Endothelial cell of umbilical vein (primary cell): ENCODE results near the gene KIRREL2.

Source experiments
- CTCF ChIP-seq, 2 donors: IDR thresholded peaks; 1 replicate in 1 of 2; 2 replicates in 1 of 2; pipeline ENCODE4 v1.5.1; 2011; ENCODE audit warnings: low read length in 2 of 2, mild to moderate bottlenecking in 2 of 2, moderate library complexity in 2 of 2, control low read depth in 1 of 2, inconsistent platforms in 1 of 2, low read depth in 1 of 2; ENCODE audit not compliant: insufficient read depth in 1 of 2; ENCODE audit errors: extremely low read depth in 1 of 2
- EZH2 ChIP-seq: IDR thresholded peaks from 2 replicates; pipeline ENCODE4 v1.6.1; 2012; ENCODE audit warnings: borderline replicate concordance, low read depth, mild to moderate bottlenecking, moderate library complexity, low read length, inconsistent platforms; ENCODE audit not compliant: severe bottlenecking
- POLR2A ChIP-seq: IDR thresholded peaks from 2 replicates; pipeline ENCODE4 v1.6.1; 2012; ENCODE audit warnings: low read depth, mild to moderate bottlenecking, control low read depth, low read length
- POLR2AphosphoS5 ChIP-seq: IDR thresholded peaks from 2 replicates; pipeline ENCODE4 v1.6.1; 2012; ENCODE audit warnings: low read depth, mild to moderate bottlenecking, control low read depth, low read length, moderate library complexity; ENCODE audit not compliant: insufficient read depth

- TF ChIP-seq POLR2A (no peak), CTCF (IDR thresholded peaks at IDR 0.05; ENCODE audit: extremely low read depth in 1 of 2, insufficient read depth in 1 of 2, low read depth in 1 of 2, low read length in 2 of 2) (no peak), POLR2AphosphoS5 (no peak), EZH2 (no peak)
These were observed 37.6 kb downstream of the KIRREL2 start for GRCh38 chr19:35894342-35894741.
